MM.1S (cell line): Measurements from ENCODE around the gene ZNF805.

Experiments used
- EZH2 ChIP-seq: fragments of 300-600 bp; sonication (generic); optimal IDR thresholded peaks from 2 replicates; pipeline ENCODE3; 2017; ENCODE audit warnings: low read depth, mild to moderate bottlenecking, antibody characterized with exemption, low read length, mixed read lengths
- TF ChIP-seq, protein P1 (sequence below): fragments of 300-600 bp; sonication (generic); IDR thresholded peaks from 2 replicates; pipeline ENCODE4 v1.5.1; 2016; ENCODE audit warnings: antibody characterized with exemption, low read length, mixed read lengths

DNA sequence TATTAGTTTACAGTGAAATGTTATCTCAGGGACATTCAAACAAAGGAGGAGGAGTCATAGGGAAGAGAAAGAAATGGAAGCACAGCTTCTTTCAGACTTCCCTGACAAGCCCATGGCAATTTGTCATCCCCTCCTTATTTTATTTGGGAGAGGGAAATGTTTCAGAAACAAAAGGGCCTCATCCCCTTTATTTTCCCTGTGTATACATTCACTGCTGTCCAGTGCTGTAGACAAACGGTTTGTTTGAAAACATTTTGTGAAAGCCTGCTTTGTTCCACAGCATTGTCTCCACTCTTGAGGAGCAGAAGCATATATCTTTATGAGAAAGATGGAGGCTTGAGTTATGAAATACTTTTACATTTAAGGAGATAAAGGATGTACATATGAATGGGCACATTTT, 52.1 kb downstream of the ZNF805 start:
- TF ChIP-seq, protein P1, sequence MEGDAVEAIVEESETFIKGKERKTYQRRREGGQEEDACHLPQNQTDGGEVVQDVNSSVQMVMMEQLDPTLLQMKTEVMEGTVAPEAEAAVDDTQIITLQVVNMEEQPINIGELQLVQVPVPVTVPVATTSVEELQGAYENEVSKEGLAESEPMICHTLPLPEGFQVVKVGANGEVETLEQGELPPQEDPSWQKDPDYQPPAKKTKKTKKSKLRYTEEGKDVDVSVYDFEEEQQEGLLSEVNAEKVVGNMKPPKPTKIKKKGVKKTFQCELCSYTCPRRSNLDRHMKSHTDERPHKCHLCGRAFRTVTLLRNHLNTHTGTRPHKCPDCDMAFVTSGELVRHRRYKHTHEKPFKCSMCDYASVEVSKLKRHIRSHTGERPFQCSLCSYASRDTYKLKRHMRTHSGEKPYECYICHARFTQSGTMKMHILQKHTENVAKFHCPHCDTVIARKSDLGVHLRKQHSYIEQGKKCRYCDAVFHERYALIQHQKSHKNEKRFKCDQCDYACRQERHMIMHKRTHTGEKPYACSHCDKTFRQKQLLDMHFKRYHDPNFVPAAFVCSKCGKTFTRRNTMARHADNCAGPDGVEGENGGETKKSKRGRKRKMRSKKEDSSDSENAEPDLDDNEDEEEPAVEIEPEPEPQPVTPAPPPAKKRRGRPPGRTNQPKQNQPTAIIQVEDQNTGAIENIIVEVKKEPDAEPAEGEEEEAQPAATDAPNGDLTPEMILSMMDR = no peak
- TF ChIP-seq EZH2 = no peak
